Measurements from ENCODE around the gene AGXT.

Gene AGXT

GRCh38 chr2:240886678-240887609 is 18.3 kb downstream of the AGXT start:
- DNase-seq: no peak

- DNase-seq: no peak
These were observed 19.0 kb downstream of the AGXT start for GRCh38 chr2:240887631-240888030.

GRCh38 chr2:240888130-240888889 is 19.7 kb downstream of the AGXT start:
- no peak for DNase-seq

- no peak for DNase-seq
These were observed 20.4 kb downstream of the AGXT start for GRCh38 chr2:240888890-240889573.

- DNase-seq: no peak
These were observed 21.3 kb downstream of the AGXT start for GRCh38 chr2:240889601-240890560.

GRCh38 chr2:240890691-240891090 is 22.1 kb downstream of the AGXT start:
- DNase-seq: no peak

GRCh38 chr2:240891492-240892340 is 23.1 kb downstream of the AGXT start:
- no peak for DNase-seq

GRCh38 chr2:240892356-240892755 is 23.7 kb downstream of the AGXT start:
- DNase-seq: no peak

- DNase-seq: no peak
These were observed 24.3 kb downstream of the AGXT start for GRCh38 chr2:240892925-240893324.

- DNase-seq: no peak
These were observed 24.8 kb downstream of the AGXT start for GRCh38 chr2:240893363-240893844.

- DNase-seq: no peak
These were observed 25.4 kb downstream of the AGXT start for GRCh38 chr2:240894006-240894405.

GRCh38 chr2:240894836-240895558 is 26.4 kb downstream of the AGXT start:
- DNase-seq: no peak

- DNase-seq: no peak
These were observed 27.2 kb downstream of the AGXT start, which contains the start of gene MAB21L4 for GRCh38 chr2:240895656-240896388. MAB21L4 (minus strand) TSS chr2:240896156; CDS start chr2:240895997, 159 bp downstream.

GRCh38 chr2:240896394-240896793 is 27.8 kb downstream of the AGXT start:
- DNase-seq: no peak

- DNase-seq: no peak
These were observed 28.5 kb downstream of the AGXT start for GRCh38 chr2:240896871-240897692.

- DNase-seq: no peak
These were observed 29.6 kb downstream of the AGXT start for GRCh38 chr2:240898108-240898730.

- no peak for DNase-seq
These were observed 30.3 kb downstream of the AGXT start for GRCh38 chr2:240898731-240899467.
